Left lobe of liver (tissue), 2 donors: Measurements from ENCODE around the gene CPA3. TPM values are rescaled to one million over a fixed set of nuclear protein-coding genes. Genes with fewer than 3 reads are reported as not detected.

ENCODE experiments used
- ATAC-seq: fragments of 200-7000 bp; cut with Tn5 transposase; one replicate; pipeline ENCODE4 v1.9.1; 2020; ENCODE audit warnings: mild to moderate bottlenecking, moderate library complexity
- DNase-seq: peaks from one replicate; pipeline ENCODE4 v3.0.0-alpha.2; 2020; ENCODE audit warnings: low spot score
- total RNA-seq: library from RNA; stranded (reverse); gene quantifications from one replicate; pipeline ENCODE4 v1.2.1, GENCODE V29; 2021
- donor health status: DM: no; HTN: no; CAD: no; lungs with moderate emphysema.
- donor health status: DM: no; HTN: yes; CAD: no.

Gene CPA3
- total RNA-seq, result 0.25 TPM

- no peak for DNase-seq
- no peak for ATAC-seq
Observed at GRCh38 chr3:148865049-148865448, at the start of gene CPA3. Gene CPA3 (plus strand): TSS chr3:148865296. CDS start chr3:148865308, 12 bp downstream.

DNA sequence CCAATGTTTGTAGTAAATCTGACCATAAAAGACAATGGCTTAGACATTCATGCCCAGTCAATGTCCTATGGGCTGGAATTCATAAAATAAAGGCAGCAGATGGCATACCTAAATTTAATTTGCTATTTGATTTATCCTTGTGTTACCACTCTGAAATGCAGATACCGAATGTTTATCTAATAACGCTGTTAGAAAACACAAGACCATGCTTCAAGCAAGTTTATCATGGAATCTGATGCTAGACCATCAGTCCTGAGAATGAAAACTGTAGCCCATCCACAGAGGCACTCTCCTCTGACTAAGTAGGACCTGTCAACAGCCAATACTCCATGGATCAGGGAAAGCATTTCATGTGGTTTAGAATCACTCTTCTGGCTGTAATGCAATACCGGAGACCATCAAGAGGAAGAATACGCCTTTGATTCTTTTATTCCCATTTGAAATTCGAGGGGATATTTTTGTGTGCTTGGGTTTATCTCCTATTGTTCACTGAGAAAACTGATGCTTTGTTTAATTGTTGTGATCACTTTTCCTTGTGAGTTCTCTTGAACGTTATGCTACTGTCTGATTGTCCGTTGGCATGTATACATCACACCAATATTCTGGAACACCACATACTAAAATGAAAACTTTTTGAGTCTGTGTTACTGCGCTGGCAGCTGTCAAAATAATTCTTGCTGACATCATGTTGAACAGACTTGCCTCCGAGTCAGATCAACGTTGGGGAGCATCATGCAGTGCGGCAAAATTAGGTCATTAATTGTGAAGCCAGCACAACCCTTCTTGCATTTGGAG, 49.6 kb upstream of the CPA3 start:
- DNase-seq (no peak), ATAC-seq (no peak)

DNA sequence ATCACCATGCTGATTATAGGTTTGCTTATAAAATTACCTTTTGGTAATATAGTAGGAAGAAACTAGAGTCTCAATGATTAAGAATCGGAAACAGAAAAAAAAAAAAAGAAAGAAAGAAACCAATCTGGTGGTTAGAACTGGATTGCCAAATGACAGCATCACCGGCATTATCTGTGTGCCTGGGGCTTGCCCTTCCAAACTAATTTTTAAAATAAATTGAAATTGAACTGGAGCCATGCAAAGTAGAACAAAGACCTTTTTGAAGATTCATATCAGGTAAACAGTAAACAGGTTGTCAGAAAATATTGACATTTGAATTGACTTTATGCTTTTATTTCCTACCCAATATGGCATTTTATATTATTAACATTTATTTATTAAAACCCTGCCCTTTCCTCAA, 48.7 kb upstream of the CPA3 start:
- DNase-seq (no peak), ATAC-seq (no peak)

- DNase-seq (no peak), ATAC-seq (no peak)
Observed at GRCh38 chr3:148816981-148817525, 48.0 kb upstream of the CPA3 start.

DNA sequence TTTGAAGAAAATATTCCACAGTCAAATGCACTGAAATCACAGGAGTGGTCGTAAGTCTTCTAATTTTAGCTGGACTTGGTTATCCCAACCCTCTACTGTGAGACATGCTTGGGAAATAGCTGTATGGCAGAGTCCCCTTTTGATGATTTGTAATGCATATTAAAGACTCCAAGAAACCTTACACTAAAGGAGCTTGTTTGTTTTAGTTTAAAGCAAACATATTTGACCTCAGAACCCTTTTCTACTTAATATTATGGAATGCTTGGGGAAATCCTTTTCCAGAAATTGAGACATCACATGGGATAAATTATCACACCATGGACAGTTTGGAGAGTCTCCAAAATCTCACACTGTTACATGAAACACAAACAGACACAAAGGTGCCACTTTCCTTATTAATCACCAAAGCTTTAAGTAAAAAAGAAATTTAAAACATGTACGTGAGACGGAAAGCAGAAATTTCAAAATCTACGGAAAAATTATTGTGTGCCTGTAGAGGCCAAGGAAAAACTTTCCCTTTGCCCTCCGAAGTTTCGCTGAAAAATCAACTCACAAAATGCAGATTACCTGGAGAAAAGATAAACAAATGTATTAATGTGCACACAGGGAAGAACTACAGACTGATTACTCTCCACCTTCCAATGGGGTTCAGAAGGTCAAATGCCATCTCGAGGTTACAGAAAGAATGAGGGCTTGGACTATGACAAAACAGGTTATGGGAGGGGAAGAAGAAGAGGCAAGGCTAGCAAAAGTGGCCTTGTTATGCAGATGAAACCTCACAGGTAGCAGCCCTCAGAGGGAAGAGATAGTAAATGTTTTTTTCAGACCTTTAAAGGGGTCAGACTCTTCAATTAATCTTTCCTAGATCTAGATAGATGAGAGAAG, 44.5 kb upstream of the CPA3 start:
- DNase-seq (no peak), ATAC-seq (no peak)

DNA sequence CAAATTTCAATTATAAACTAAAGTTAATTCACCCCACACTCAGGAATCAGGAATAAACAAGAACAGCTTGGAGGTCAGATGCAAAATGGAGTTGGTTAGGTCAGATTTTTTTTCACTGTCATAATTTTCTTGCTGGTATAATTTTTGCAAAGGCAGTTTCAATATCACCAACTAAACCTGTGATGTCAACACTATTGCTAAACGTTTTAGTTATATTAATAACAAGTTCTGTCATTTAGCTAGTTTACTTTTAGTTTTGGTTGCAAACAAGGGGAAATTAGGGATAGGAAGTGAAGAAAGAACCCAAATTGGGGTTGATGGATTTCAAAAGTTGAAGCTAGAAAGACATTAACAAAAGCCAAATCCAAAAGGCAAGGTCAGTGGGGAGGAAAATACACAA, 42.1 kb upstream of the CPA3 start:
- no peak for DNase-seq
- no peak for ATAC-seq

DNA sequence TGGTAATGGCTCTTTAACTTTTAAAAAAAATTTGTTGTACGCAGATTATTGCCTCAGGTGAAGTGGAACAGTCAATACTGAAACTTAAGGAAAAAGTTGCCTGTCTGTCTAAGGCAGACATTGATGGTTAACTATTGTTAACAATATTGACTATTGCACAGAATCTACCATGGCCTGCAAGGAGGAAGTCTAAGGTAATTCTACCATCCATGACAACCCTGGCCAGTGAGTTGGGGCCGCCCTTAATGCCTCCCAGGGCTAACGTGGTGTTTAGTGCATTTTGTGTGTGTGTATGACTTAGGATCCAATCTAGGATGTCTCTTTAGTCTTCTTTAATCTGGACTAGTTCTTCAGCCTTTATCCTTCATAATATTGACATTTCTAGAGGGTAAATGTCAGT, 39.6 kb upstream of the CPA3 start:
- ATAC-seq, result no peak
- DNase-seq, result no peak

- ATAC-seq, result no peak
- DNase-seq, result no peak
Observed at GRCh38 chr3:148827585-148827984, 37.5 kb upstream of the CPA3 start, which contains the start of gene CPB1. Gene CPB1 (plus strand): TSS chr3:148827811. CDS start chr3:148827824, 13 bp downstream.

DNA sequence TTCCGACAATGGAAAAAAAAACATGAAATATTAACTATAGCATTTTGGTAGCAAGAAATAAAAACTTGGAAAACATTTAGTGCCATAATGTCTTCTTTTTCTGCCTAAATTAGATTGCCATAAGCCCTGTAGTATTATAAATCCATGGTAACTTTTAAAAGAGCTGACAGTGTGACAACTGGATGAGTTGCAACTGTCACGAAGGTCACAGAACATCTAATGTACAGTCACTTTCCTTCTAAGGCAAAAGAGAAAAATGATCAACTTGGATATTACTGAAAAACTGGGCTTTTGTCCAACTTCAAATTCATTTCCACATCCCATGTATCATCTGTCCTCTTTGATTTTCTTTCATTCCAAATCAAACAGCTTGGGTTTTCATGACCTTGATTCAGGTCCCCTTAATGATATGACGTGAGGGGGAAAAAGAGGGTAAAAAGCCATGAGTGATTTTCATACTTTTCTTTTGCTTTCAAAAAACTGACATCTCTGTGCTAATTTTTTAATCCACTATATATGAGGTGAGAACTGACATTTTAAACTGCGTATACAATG, 36.9 kb upstream of the CPA3 start:
- ATAC-seq, result no peak
- DNase-seq, result no peak

DNA sequence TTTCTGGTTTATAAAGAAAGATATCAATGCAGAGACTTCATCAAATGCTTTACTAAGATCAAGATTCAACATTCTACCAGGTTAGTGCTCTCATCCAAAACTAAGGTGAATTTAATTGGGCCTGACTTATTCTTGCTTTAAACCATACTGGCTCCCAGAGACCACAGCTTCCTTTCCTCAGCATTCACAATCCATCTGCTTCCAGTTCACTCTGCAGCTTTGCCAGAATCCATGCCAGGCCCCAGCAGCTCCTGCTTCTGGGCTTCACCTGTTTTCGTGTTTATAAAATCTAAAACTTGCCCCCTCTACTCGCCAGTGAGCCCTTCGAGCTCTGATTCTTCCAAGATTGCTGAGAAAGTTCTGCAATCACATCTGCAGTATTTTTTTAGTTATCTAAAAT, 35.2 kb upstream of the CPA3 start:
- DNase-seq, result no peak
- ATAC-seq, result no peak

DNA sequence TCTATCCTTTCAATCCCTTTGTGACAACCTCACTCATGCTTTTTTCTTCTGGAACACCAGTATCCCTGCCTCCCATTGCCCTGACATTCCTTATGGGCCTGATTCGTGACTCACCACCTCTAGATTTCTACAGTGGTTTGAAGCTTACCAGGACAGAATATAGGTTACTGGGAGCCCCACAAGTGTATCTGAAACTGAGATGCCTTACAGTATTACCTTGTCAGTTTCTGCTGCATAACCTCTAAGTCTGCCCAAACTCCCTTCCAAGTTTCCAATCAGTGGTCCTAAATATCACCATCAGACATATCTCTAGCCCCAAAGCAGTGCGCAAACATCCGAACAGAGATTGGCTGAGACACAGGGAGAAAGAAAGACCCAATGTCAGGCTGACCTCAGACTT, 31.9 kb upstream of the CPA3 start:
- ATAC-seq (no peak), DNase-seq (no peak)

DNA sequence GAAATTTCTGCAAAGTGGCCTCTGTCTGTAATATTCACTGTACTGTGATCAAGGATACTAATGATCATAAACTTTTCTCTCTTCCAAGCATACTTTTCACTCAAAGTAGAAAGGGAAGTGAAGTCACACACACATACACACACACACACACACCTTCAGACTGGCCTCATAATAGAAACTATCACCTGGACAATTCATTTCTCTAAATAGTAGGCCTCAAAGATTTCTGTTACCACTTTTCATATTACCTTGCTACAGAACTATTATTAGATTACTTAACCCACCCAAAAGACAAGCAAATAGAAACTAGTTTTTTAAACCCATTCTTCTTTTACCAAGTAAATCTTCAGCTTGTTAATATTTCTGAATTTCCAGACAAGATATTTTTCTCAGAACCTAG, 25.3 kb upstream of the CPA3 start:
- ATAC-seq (no peak), DNase-seq (no peak)

DNA sequence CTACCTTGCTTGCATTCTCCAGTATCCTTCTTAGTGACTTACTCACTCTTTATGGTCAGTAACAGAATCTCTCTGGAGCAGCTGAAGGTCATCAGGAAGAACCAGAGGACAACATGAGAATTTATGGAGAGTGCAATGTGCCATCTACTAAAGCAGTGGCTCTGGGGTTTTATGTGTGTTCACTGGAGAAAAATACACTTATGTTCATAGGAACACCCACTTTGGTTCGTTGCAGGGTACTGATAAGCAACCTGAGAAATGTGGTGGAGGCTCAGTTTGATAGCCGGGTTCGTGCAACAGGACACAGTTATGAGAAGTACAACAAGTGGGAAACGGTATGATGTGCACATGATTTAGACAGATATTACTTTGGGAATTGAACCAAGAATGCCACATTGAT, 24.6 kb upstream of the CPA3 start:
- DNase-seq (no peak), ATAC-seq (no peak)

GRCh38 chr3:148845756-148846395, 19.2 kb upstream of the CPA3 start:
- no peak for ATAC-seq
- DNase-seq, result no peak

DNA sequence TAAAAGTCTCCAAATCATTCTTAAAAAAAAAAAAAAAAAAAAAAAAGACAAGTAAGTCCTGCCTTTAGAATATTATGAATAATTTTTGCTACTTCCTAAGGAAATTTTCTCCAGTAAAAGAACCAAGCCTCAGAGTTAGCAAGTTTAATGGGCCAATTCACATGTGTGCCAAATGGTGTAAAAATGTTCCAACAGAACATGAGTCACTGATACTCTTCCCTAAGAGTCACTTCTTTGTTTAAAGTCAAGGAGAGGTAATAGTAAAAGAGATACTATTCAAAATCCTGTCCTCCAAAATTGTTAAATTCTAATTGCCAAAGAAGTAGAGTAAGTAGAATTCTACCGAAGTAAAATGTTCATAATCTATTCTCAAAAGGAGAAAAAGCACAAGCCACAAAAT, 17.7 kb upstream of the CPA3 start:
- no peak for DNase-seq
- no peak for ATAC-seq

DNA sequence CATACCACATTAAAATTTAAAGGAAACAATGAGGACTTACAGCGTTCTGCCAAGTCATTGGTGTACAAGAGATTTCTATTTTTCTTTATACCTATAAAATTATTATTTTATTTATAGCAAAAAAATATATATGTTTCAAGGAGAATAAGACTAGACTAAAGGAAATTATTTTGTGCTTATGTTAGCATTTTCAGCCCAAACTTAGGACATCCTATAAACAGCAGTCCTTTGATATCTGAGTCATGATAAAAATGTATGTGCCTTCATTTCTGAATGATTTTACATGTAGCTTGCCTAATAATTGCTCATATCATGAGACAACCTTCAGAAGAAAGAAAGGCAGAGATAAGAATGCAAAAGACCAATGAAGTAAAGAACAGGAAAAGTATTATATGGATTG, 16.7 kb upstream of the CPA3 start:
- ATAC-seq, result no peak
- no peak for DNase-seq

- no peak for ATAC-seq
- DNase-seq, result no peak
Observed at GRCh38 chr3:148852271-148852992, 12.7 kb upstream of the CPA3 start.

- ATAC-seq (no peak), DNase-seq (no peak)
Observed at GRCh38 chr3:148853076-148853475, 12.0 kb upstream of the CPA3 start.

GRCh38 chr3:148854061-148854460, 11.0 kb upstream of the CPA3 start:
- no peak for DNase-seq
- ATAC-seq, result no peak

DNA sequence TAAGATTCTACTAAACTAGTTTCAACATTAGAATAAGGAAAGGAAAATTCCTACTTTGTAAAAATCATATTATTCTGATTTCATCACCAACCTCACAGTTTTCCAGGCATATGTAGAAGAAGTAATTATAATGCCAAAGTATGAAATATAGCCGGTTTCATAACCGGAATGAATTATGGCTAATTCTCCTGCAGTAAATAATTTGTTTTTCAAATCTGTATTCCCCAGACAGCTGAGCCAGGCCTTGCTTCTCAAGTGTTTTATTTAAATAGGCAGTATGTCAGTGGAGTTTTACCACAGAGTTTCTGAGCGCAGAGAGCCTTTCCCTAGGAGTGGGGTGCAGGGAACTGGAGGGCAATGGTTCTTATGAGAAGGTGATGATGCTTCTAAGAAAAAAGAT, 8.7 kb upstream of the CPA3 start:
- no peak for ATAC-seq
- no peak for DNase-seq
